ENCODE measurements around the gene WDR20.
"Not testable (repeated sequence)": the region's sequence is repeated elsewhere in the genome, so short reads cannot be mapped to it uniquely, and the experiment has no call there.

Gene WDR20

GRCh38 chr14:102172721-102173120, 33.0 kb downstream of the WDR20 start:
- DNase-seq: not testable (repeated sequence)

GRCh38 chr14:102177161-102177560, 37.5 kb downstream of the WDR20 start:
- no peak for DNase-seq

GRCh38 chr14:102178806-102179205, 39.1 kb downstream of the WDR20 start:
- no peak for DNase-seq

- DNase-seq: peak; percentile 25
Observed at GRCh38 chr14:102180248-102180998, 40.7 kb downstream of the WDR20 start.

- DNase-seq: no peak
Observed at GRCh38 chr14:102181187-102181586, 41.5 kb downstream of the WDR20 start.

GRCh38 chr14:102182190-102182589, 42.5 kb downstream of the WDR20 start:
- DNase-seq: peak; percentile 25

GRCh38 chr14:102182936-102183619, 43.4 kb downstream of the WDR20 start:
- DNase-seq: no peak

GRCh38 chr14:102183886-102184285, 44.2 kb downstream of the WDR20 start:
- DNase-seq: no peak

- DNase-seq: no peak
Observed at GRCh38 chr14:102184316-102185035, 44.8 kb downstream of the WDR20 start.

- no peak for DNase-seq
Observed at GRCh38 chr14:102185360-102185759, 45.7 kb downstream of the WDR20 start.

- DNase-seq: peak; percentile 34
Observed at GRCh38 chr14:102187044-102187443, 47.3 kb downstream of the WDR20 start.

GRCh38 chr14:102187568-102188001, 47.9 kb downstream of the WDR20 start:
- DNase-seq: no peak

- DNase-seq: no peak
Observed at GRCh38 chr14:102188187-102188586, 48.5 kb downstream of the WDR20 start.

- peak; percentile 47 for DNase-seq
Observed at GRCh38 chr14:102189874-102190273, 50.2 kb downstream of the WDR20 start.

- DNase-seq: no peak
Observed at GRCh38 chr14:102192840-102193502, 53.3 kb downstream of the WDR20 start.

- DNase-seq: no peak
Observed at GRCh38 chr14:102194856-102195255, 55.2 kb downstream of the WDR20 start.

- DNase-seq: no peak
Observed at GRCh38 chr14:102195446-102195845, 55.7 kb downstream of the WDR20 start.

GRCh38 chr14:102196039-102196901, 56.6 kb downstream of the WDR20 start:
- no peak for DNase-seq

GRCh38 chr14:102196902-102197230, 57.2 kb downstream of the WDR20 start:
- DNase-seq: no peak

GRCh38 chr14:102197317-102197853, 57.7 kb downstream of the WDR20 start:
- no peak for DNase-seq

- peak; percentile 58 for DNase-seq
Observed at GRCh38 chr14:102200690-102201352, 61.1 kb downstream of the WDR20 start.
